Measurements from ENCODE around the gene DLG1. TPM values are rescaled to one million over a fixed set of nuclear protein-coding genes. Genes with fewer than 3 reads are reported as not detected.
A peak's percentile ranks its signal among the peaks of the same experiment; 100 is the strongest.

DLG1 gene
- total RNA-seq, 1 experiment from 2014 or later: 127 TPM

DNA sequence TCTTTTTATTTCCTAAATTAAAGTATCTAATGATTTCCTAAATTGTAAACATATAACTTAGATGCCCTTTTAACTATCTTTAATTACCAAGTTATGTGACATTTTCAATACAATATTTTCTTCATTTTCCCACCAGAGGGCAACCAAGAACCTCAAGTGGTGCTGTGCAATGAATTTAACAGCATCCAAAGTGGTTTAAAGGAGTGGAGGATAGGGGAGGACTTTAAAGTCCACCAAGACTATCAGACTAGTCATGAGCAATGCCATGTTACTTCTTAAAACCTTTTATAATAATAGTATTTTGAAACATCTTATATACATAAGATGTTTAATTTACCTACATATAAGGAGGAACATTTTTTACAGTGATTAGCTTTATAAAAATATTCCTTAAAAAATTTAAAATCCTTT is 74.4 kb downstream of the DLG1 start:
- intact Hi-C loops (cut with micrococcal nuclease; ENCODE audit: unreplicated experiment): loop anchor here (10.0 kb wide), 2 partner anchors 231 to 281 kb away; no protein-coding TSS in a partner anchor
- Mint-ChIP-seq H3K4me3 (ENCODE audit: low read depth, unreplicated experiment) (no peak overlapping the region), H3K27ac (ENCODE audit: unreplicated experiment) (no peak overlapping the region), H3K9me3 (ENCODE audit: low read depth, unreplicated experiment) (no peaks in the 10 kb centered on the region), H3K27me3 (ENCODE audit: unreplicated experiment) (no peaks in the 10 kb centered on the region), H3K4me1 (ENCODE audit: low read depth, unreplicated experiment) (peaks cover 25% of the 10 kb centered on the region), H3K36me3 (ENCODE audit: insufficient read depth, unreplicated experiment) (peaks cover 4% of the 10 kb centered on the region)
- BruUV-seq (replicated peaks): no TSS peak
- CTCF ChIA-PET: interaction anchor here (1.0 to 1.3 kb wide), 2 partner anchors 230 to 278 kb away, joined by 3 to 4 read pairs; no protein-coding TSS in a partner anchor
- peak; percentile 48 for TF ChIP-seq CTCF (IDR thresholded peaks at IDR 0.05; ENCODE audit: unreplicated experiment)
- DNase-seq: peak; percentile 24

- TF ChIP-seq CTCF (IDR thresholded peaks at IDR 0.05; ENCODE audit: unreplicated experiment): no peak
- peaks cover 21% of the 10 kb centered on the region for H3K4me1 Mint-ChIP-seq (ENCODE audit: low read depth, unreplicated experiment)
- H3K27ac Mint-ChIP-seq (ENCODE audit: unreplicated experiment): no peak overlapping the region
- no peaks in the 10 kb centered on the region for H3K27me3 Mint-ChIP-seq (ENCODE audit: unreplicated experiment)
- peaks cover 4% of the 10 kb centered on the region for H3K36me3 Mint-ChIP-seq (ENCODE audit: insufficient read depth, unreplicated experiment)
- no peak overlapping the region for H3K4me3 Mint-ChIP-seq (ENCODE audit: low read depth, unreplicated experiment)
- H3K9me3 Mint-ChIP-seq (ENCODE audit: low read depth, unreplicated experiment): no peaks in the 10 kb centered on the region
- CTCF ChIA-PET: interaction anchor here (1.0 to 1.4 kb wide), 2 partner anchors 19 to 144 kb away, joined by 3 read pairs; no protein-coding TSS in a partner anchor
- no peak for DNase-seq
- intact Hi-C loops (cut with micrococcal nuclease; ENCODE audit: unreplicated experiment): loop anchor here (10.0 kb wide), 2 partner anchors 232 to 282 kb away; no protein-coding TSS in a partner anchor
- BruUV-seq (replicated peaks): no TSS peak
These were observed 75.5 kb downstream of the DLG1 start for GRCh38 chr3:197222937-197223370.

DNA sequence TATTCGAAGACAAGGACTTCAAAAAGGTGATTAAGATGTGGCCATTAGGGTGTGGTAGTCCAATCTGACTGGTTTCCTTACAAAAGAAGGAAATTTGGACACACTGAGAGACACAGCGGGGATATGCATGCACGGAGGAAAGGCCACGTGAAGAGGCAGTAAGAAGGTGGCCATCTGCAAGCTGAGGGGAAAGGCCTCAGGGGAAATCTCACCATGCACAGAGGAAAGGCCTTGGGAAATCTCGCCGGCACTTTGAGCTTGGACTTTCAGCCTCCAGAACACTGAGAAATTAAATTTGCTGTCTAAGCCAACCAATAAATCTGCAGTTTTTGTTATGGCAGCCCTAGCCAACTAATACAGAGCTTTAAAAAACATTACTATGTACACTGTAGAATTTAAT is 78.8 kb downstream of the DLG1 start:
- Mint-ChIP-seq H3K4me1 (ENCODE audit: low read depth, unreplicated experiment) (peaks cover 25% of the 10 kb centered on the region), H3K27ac (ENCODE audit: unreplicated experiment) (no peak overlapping the region), H3K9me3 (ENCODE audit: low read depth, unreplicated experiment) (no peaks in the 10 kb centered on the region), H3K27me3 (ENCODE audit: unreplicated experiment) (no peaks in the 10 kb centered on the region), H3K36me3 (ENCODE audit: insufficient read depth, unreplicated experiment) (no peaks in the 10 kb centered on the region), H3K4me3 (ENCODE audit: low read depth, unreplicated experiment) (no peak overlapping the region)
- BruUV-seq (replicated peaks): no TSS peak
- intact Hi-C loops (cut with micrococcal nuclease; ENCODE audit: unreplicated experiment): loop anchor here (10.0 kb wide), 2 partner anchors 235 to 285 kb away; no protein-coding TSS in a partner anchor
- DNase-seq: no peak
- CTCF ChIA-PET: no interaction called here
- no peak for TF ChIP-seq CTCF (IDR thresholded peaks at IDR 0.05; ENCODE audit: unreplicated experiment)

GRCh38 chr3:197218210-197218609 is 80.2 kb downstream of the DLG1 start:
- BruUV-seq (replicated peaks): no TSS peak
- peaks cover 24% of the 10 kb centered on the region for H3K4me1 Mint-ChIP-seq (ENCODE audit: low read depth, unreplicated experiment)
- intact Hi-C loops (cut with micrococcal nuclease; ENCODE audit: unreplicated experiment): no loop called here
- CTCF ChIA-PET: no interaction called here
- no peaks in the 10 kb centered on the region for H3K27me3 Mint-ChIP-seq (ENCODE audit: unreplicated experiment)
- H3K9me3 Mint-ChIP-seq (ENCODE audit: low read depth, unreplicated experiment): no peaks in the 10 kb centered on the region
- H3K36me3 Mint-ChIP-seq (ENCODE audit: insufficient read depth, unreplicated experiment): peaks cover 5% of the 10 kb centered on the region
- DNase-seq: no peak
- no peak for TF ChIP-seq CTCF (IDR thresholded peaks at IDR 0.05; ENCODE audit: unreplicated experiment)
- H3K4me3 Mint-ChIP-seq (ENCODE audit: low read depth, unreplicated experiment): no peak overlapping the region
- H3K27ac Mint-ChIP-seq (ENCODE audit: unreplicated experiment): no peak overlapping the region

Data from Calu3 (cell line).